ENCODE data around the gene IFRD2. TPM values are rescaled to one million over a fixed set of nuclear protein-coding genes. Genes with fewer than 3 reads are reported as not detected.

IFRD2 gene
- total and polyA plus RNA-seq, 2 of the 8 experiments (the other 6 are each of a cell fraction or from before 2014, with no cell fraction given): 76.7 to 88.8 TPM

DNA sequence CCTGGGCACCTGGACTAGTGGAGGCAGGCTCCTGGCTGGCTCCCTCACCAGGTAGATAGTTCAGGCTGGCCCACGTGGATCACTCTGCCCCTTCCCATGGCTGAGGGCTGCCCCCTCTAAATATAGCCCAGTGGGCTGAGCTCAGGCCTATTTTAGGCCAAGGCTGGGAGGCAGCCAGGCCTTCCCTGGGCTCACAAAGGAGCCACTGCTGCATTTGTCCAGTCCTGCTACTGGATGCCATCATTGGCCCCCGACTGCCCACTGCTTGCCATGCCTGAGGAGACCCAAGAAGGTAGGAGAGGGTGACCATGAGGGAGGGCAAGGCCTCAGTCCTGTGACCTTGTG, 13.4 kb downstream of the IFRD2 start, which contains the start of gene LSMEM2:
Gene LSMEM2 (plus strand): TSS at position 208 of the 345 bp plus-strand sequence. CDS start 27 bp downstream, at position 235.
- no peak within 1 kb of the TSS for H3K27ac ChIP-seq (ENCODE audit: low read depth, low read length)
- H3K4me2 ChIP-seq (ENCODE audit: insufficient read depth in 1 of 2, low read depth in 2 of 2, low read length in 2 of 2): no peak within 1 kb of the TSS
- H2AFZ ChIP-seq (ENCODE audit: low read length): no peak within 1 kb of the TSS
- peaks cover 0 to 12% (median 7%) of the 10 kb centered on the region in 4 experiments; a peak in 5 of 7 replicates for H3K4me1 ChIP-seq (replicated peaks in 1 of 4; ENCODE audit: control insufficient read depth in 3 of 4, insufficient read depth in 4 of 4, low read length in 3 of 4)
- no peaks in the 10 kb centered on the region; a peak in 1 of 4 replicates for H3K9me3 ChIP-seq (ENCODE audit: insufficient read depth in 2 of 2, low read depth in 1 of 2, low read length in 1 of 2)
- H3K79me1 ChIP-seq (ENCODE audit: low read depth, low read length): no peaks in the 10 kb centered on the region
- POLR2A ChIA-PET (ENCODE audit: partially characterized antibody): interaction anchor here (0.9 to 9.6 kb wide), 11 partner anchors 11 to 126 kb away, joined by 3 to 122 read pairs (median 3); partner anchors contain the start of genes GNAI2, HYAL2 and IFRD2
- H4K20me1 ChIP-seq (replicated peaks in 1 of 2; ENCODE audit: control insufficient read depth in 1 of 2, insufficient read depth in 2 of 2, low read length in 2 of 2): no peaks in the 10 kb centered on the region
- H2BK5ac ChIP-seq (ENCODE audit: low read depth, low read length): no peak within 1 kb of the TSS
- no peak within 1 kb of the TSS for H3K4ac ChIP-seq (replicated peaks; ENCODE audit: insufficient read length, low read depth, low read length)
- H2BK15ac ChIP-seq (ENCODE audit: low read length): no peak within 1 kb of the TSS
- no peak for TF ChIP-seq KDM4A (IDR thresholded peaks at IDR 0.05; ENCODE audit: low read depth, low read length, severe bottlenecking)
- H4K5ac ChIP-seq (ENCODE audit: insufficient read length, low read depth, low read length): no peak within 1 kb of the TSS
- H3K27me3 ChIP-seq (replicated peaks in 1 of 4; ENCODE audit: control insufficient read depth in 3 of 4, extremely low read depth in 1 of 4, insufficient read depth in 3 of 4, low read length in 3 of 4): peaks cover 20 to 41% (median 33%) of the 10 kb centered on the region in 4 experiments
- H3K23ac ChIP-seq (ENCODE audit: insufficient read length): no peak within 1 kb of the TSS
- H3K56ac ChIP-seq (replicated peaks; ENCODE audit: insufficient read length, low read depth, low read length): no peak within 1 kb of the TSS
- peak within 1 kb of the TSS in 1 of 4 experiments; percentile 19; a peak in 2 of 7 replicates for H3K9ac ChIP-seq (replicated peaks in 1 of 4; ENCODE audit: extremely low read depth in 1 of 4, low read depth in 3 of 4, low read length in 3 of 4)
- H2AK5ac ChIP-seq (ENCODE audit: low read depth, low read length): no peak within 1 kb of the TSS
- DNase-seq (ENCODE audit: low read depth in 1 of 2, low spot score in 2 of 2) (no peak), FAIRE-seq (no peak)
- H4K8ac ChIP-seq (ENCODE audit: extremely low read depth, insufficient read depth, low read length): no peak within 1 kb of the TSS
- H2BK12ac ChIP-seq (ENCODE audit: low read depth, low read length): no peak within 1 kb of the TSS
- no peaks in the 10 kb centered on the region for H3K79me2 ChIP-seq (ENCODE audit: control insufficient read depth in 1 of 2, insufficient read depth in 2 of 2, low read length in 2 of 2)
- no peak within 1 kb of the TSS for H4K91ac ChIP-seq (replicated peaks; ENCODE audit: insufficient read length, low read length)
- no peak within 1 kb of the TSS for H2BK120ac ChIP-seq (replicated peaks; ENCODE audit: low read depth, low read length)
- H2BK20ac ChIP-seq (ENCODE audit: low read length): no peak within 1 kb of the TSS
- H3K18ac ChIP-seq (ENCODE audit: extremely low read depth, low read length): no peak within 1 kb of the TSS
- H3K36me3 ChIP-seq (ENCODE audit: control insufficient read depth in 2 of 4, insufficient read depth in 4 of 4, low read length in 3 of 4): no peaks in the 10 kb centered on the region
- CTCF ChIA-PET (ENCODE audit: partially characterized antibody): interaction anchor here (0.9 to 53.5 kb wide), 8 partner anchors 9 to 57 kb away, joined by 4 to 2149 read pairs (median 11); partner anchors contain the start of genes GNAI2, HYAL2, IFRD2 and SLC38A3
- no peak within 1 kb of the TSS for H3K14ac ChIP-seq (ENCODE audit: insufficient read length)
- WGBS, 2 experiments (ENCODE audit: extremely low coverage in 1 of 2, insufficient coverage in 1 of 2, insufficient read length in 1 of 2, insufficient replicate concordance in 2 of 2, low coverage in 1 of 2, low lambda C conversion rate in 2 of 2, missing lambda C conversion rate in 1 of 2): 71% methylated on average over 2 of the region's 2 CpGs; no CpG with 5 or more reads in 1 of the 2 experiments
- H3K23me2 ChIP-seq (ENCODE audit: low read depth, low read length): peaks cover 2% of the 10 kb centered on the region; the same call in 1 of the 2 replicates
- H3K4me3 ChIP-seq (ENCODE audit: extremely low read depth in 1 of 4, insufficient read depth in 2 of 4, low read depth in 3 of 4, low read length in 4 of 4): no peak within 1 kb of the TSS

Data from H1 (cell line).